HepG2 (cell line): Measurements from ENCODE around the gene STRN3. TPM values are rescaled to one million over a fixed set of nuclear protein-coding genes. Genes with fewer than 3 reads are reported as not detected.

Source experiments
- CEBPB ChIP-seq: IDR thresholded peaks from 2 replicates; pipeline ENCODE4 v1.6.1; 2011; ENCODE audit warnings: low read depth, low read length, improper control_type of control experiment, borderline replicate concordance
- EP300 ChIP-seq, 3 experiments: sonication (generic) in 1 of 3; formaldehyde crosslinking in 1 of 3; IDR thresholded peaks; 2 replicates each; pipeline versions ENCODE4 v1.5.1 to v1.6.1; 2011 to 2020; ENCODE audit warnings: low read depth in 2 of 3, low read length in 2 of 3, borderline replicate concordance in 1 of 3, improper control_type of control experiment in 1 of 3, mild to moderate bottlenecking in 1 of 3, missing genetic modification reagents in 1 of 3, moderate library complexity in 1 of 3
- FOXP1 ChIP-seq, 2 experiments: fragments of 450-650 bp in 1 of 2; IDR thresholded peaks; 2 replicates each; pipeline ENCODE4 v1.6.1; 2017 to 2018; ENCODE audit warnings: antibody characterized with exemption in 1 of 2
- HNRNPLL ChIP-seq: fragments of 200-400 bp; formaldehyde crosslinking; IDR thresholded peaks from 2 replicates; pipeline ENCODE4 v1.6.1; 2017; ENCODE audit warnings: mild to moderate bottlenecking, low read depth, low read length; ENCODE audit not compliant: poor library complexity, severe bottlenecking
- HOXA7 ChIP-seq: sonication (generic); formaldehyde crosslinking; IDR thresholded peaks from 2 replicates; pipeline ENCODE4 v1.8.1; 2022; ENCODE audit warnings: mild to moderate bottlenecking, missing genetic modification reagents, moderate library complexity
- KLF12 ChIP-seq: sonication (generic); formaldehyde crosslinking; IDR thresholded peaks from 2 replicates; pipeline ENCODE4 v1.4.0; 2020; ENCODE audit warnings: missing genetic modification reagents, borderline replicate concordance
- KLF16 ChIP-seq, 2 experiments: sonication (generic) in 1 of 2; formaldehyde crosslinking in 1 of 2; IDR thresholded peaks; 2 replicates each; pipeline versions ENCODE4 v1.6.1 to v1.8.0; 2016 to 2023; ENCODE audit warnings: missing genetic modification reagents in 2 of 2, missing compliant biosample characterization in 1 of 2
- ONECUT2 ChIP-seq: sonication (generic); formaldehyde crosslinking; IDR thresholded peaks from 2 replicates; pipeline ENCODE4 v1.4.0; 2020; ENCODE audit warnings: missing genetic modification reagents
- REL ChIP-seq: sonication (generic); formaldehyde crosslinking; conservative IDR thresholded peaks from 2 replicates; pipeline ENCODE4 v1.8.0; 2022; ENCODE audit warnings: mild to moderate bottlenecking, missing genetic modification reagents, moderate library complexity
- TSC22D2 ChIP-seq: sonication (generic); formaldehyde crosslinking; IDR thresholded peaks from 2 replicates; pipeline ENCODE4 v1.5.1; 2020; ENCODE audit warnings: missing genetic modification reagents, mild to moderate bottlenecking, borderline replicate concordance
- ZBTB42 ChIP-seq: sonication (generic); formaldehyde crosslinking; IDR thresholded peaks from 2 replicates; pipeline ENCODE4 v1.5.0; 2020; ENCODE audit warnings: mild to moderate bottlenecking, missing genetic modification reagents
- ZFP62 ChIP-seq: sonication (generic); formaldehyde crosslinking; IDR thresholded peaks from 2 replicates; pipeline ENCODE4 v1.4.0; 2020; ENCODE audit warnings: missing genetic modification reagents
- ZNF253 ChIP-seq: sonication (generic); formaldehyde crosslinking; IDR thresholded peaks from 2 replicates; pipeline ENCODE4 v1.8.0; 2022; ENCODE audit warnings: mild to moderate bottlenecking, missing genetic modification reagents, borderline replicate concordance
- ZNF720 ChIP-seq: sonication (generic); formaldehyde crosslinking; IDR thresholded peaks from 2 replicates; pipeline ENCODE4 v1.4.0; 2020; ENCODE audit warnings: missing genetic modification reagents
- ZSCAN29 ChIP-seq: sonication (generic); formaldehyde crosslinking; conservative IDR thresholded peaks from 2 replicates; pipeline ENCODE4 v1.4.0; 2020; ENCODE audit warnings: mild to moderate bottlenecking, missing genetic modification reagents
- polyA plus RNA-seq, 8 experiments: library from polyadenylated mRNA; depleted of rRNA in 3 of 8; stranded (reverse) in 7 of 8; unstranded in 1 of 8; fragments of >200 nt; fragmentation: Illumina TruSeq in 4 of 8; extraction: Trizol in 4 of 8; gene quantifications; 2 replicates each; pipeline versions ENCODE4 v1.2.1 to v1.2.3, GENCODE V29; 2011 to 2016; ENCODE audit warnings: low read depth in 4 of 8, missing spikeins in 1 of 8, mixed read lengths in 1 of 8; ENCODE audit not compliant: insufficient read depth in 1 of 8
- total RNA-seq, 5 experiments: library from RNA; depleted of rRNA; stranded (reverse); fragments of >200 nt; fragmentation: Illumina TruSeq; extraction: Trizol; gene quantifications; 2 replicates each; pipeline ENCODE4 v1.2.3, GENCODE V29; 2016; ENCODE audit warnings: low read depth in 1 of 5
- TF ChIP-seq, protein P1 (sequence below): sonication (generic); formaldehyde crosslinking; IDR thresholded peaks from 2 replicates; pipeline ENCODE4 v1.5.1; 2020; ENCODE audit warnings: mild to moderate bottlenecking, missing genetic modification reagents, moderate library complexity
- TF ChIP-seq, protein P2 (sequence below): sonication (generic); formaldehyde crosslinking; IDR thresholded peaks from 2 replicates; pipeline ENCODE4 v1.5.0; 2020; ENCODE audit warnings: missing genetic modification reagents
- TF ChIP-seq, protein P3 (sequence below): sonication (generic); formaldehyde crosslinking; IDR thresholded peaks from 2 replicates; pipeline ENCODE4 v1.4.0; 2020; ENCODE audit warnings: mild to moderate bottlenecking, low read depth, missing genetic modification reagents
- TF ChIP-seq, protein P4 (sequence below): sonication (generic); formaldehyde crosslinking; IDR thresholded peaks from 2 replicates; pipeline ENCODE4 v1.4.0; 2020; ENCODE audit warnings: missing genetic modification reagents
- TF ChIP-seq, protein P5 (sequence below): sonication (generic); formaldehyde crosslinking; IDR thresholded peaks from 2 replicates; pipeline ENCODE4 v1.4.0; 2020; ENCODE audit warnings: missing genetic modification reagents
- TF ChIP-seq, protein P6 (sequence below): sonication (generic); formaldehyde crosslinking; IDR thresholded peaks from 2 replicates; pipeline ENCODE4 v1.5.1; 2020; ENCODE audit warnings: missing genetic modification reagents, mild to moderate bottlenecking, borderline replicate concordance

Gene STRN3
- total and polyA plus RNA-seq, 2 of the 13 experiments (the other 11 are each of a cell fraction or from before 2014, with no cell fraction given): 49.4 to 123 TPM

DNA sequence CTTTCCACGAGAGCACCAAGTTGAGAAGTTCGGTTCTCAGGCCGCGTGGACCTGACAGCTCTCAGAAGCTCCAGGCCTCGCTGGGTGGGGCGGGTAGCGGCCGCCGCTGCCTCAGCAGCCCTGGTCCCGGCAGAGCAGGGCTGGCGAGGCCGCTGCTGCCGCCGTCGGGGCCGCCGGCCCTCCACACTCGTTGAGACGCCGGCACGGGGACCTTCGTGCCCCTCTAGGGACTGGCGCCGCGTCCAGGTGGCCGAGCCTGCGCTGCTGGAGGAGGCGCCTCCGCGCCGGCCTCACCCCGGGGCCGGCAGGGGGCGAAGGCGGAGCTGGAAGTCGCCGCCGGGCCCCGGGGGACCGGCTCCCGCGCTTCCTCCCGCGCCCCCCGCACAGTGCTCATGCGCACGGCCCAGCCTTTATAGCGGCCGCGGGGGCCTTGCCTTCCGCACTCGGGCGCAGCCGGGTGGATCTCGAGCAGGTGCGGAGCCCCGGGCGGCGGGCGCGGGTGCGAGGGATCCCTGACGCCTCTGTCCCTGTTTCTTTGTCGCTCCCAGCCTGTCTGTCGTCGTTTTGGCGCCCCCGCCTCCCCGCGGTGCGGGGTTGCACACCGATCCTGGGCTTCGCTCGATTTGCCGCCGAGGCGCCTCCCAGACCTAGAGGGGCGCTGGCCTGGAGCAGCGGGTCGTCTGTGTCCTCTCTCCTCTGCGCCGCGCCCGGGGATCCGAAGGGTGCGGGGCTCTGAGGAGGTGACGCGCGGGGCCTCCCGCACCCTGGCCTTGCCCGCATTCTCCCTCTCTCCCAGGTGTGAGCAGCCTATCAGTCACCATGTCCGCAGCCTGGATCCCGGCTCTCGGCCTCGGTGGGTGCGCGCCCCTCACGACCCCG lies 151.8 kb downstream of the STRN3 start, which contains the start of gene COCH (continued):
- TF ChIP-seq, protein P1, sequence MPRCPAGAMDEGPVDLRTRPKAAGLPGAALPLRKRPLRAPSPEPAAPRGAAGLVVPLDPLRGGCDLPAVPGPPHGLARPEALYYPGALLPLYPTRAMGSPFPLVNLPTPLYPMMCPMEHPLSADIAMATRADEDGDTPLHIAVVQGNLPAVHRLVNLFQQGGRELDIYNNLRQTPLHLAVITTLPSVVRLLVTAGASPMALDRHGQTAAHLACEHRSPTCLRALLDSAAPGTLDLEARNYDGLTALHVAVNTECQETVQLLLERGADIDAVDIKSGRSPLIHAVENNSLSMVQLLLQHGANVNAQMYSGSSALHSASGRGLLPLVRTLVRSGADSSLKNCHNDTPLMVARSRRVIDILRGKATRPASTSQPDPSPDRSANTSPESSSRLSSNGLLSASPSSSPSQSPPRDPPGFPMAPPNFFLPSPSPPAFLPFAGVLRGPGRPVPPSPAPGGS (CRISPR knock-in tag): peak; percentile 96
- TF ChIP-seq, protein P2, sequence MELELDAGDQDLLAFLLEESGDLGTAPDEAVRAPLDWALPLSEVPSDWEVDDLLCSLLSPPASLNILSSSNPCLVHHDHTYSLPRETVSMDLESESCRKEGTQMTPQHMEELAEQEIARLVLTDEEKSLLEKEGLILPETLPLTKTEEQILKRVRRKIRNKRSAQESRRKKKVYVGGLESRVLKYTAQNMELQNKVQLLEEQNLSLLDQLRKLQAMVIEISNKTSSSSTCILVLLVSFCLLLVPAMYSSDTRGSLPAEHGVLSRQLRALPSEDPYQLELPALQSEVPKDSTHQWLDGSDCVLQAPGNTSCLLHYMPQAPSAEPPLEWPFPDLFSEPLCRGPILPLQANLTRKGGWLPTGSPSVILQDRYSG (CRISPR knock-in tag): peak; percentile 98
- TF ChIP-seq CEBPB (no peak), KLF12 (CRISPR knock-in tag) (peak; percentile 78), ZSCAN29 (CRISPR knock-in tag) (peak; percentile 79; the same call in 1 of the 2 replicates), ONECUT2 (peak; percentile 68), HOXA7 (CRISPR knock-in tag) (no peak), ZNF253 (CRISPR knock-in tag) (peak; percentile 77; the same call in 1 of the 2 replicates), KLF16 (CRISPR knock-in tag; IDR thresholded peaks at IDR 0.05) (peak; percentile 41 to 88; a peak in 3 of 4 replicates), ZBTB42 (0 out of 2 replicates have a peak, but pooled peaks have one; percentile 56), REL (CRISPR knock-in tag) (peak; percentile 93), ZFP62 (CRISPR knock-in tag) (no peak), FOXP1 (IDR thresholded peaks at IDR 0.05) (no peak), FOXP1 (CRISPR knock-in tag; IDR thresholded peaks at IDR 0.05) (no peak), HNRNPLL (peak; percentile 94), ZNF720 (no peak), TSC22D2 (CRISPR knock-in tag) (peak; percentile 87; the same call in 1 of the 2 replicates), EP300 (IDR thresholded peaks at IDR 0.05; ENCODE audit: low read depth in 2 of 2, low read length in 2 of 2) (peak in 1 of 2 experiments; percentile 31; a peak in 1 of 4 replicates), EP300 (CRISPR knock-in tag; IDR thresholded peaks at IDR 0.05; ENCODE audit: borderline replicate concordance) (peak; percentile 3; the same call in 1 of the 2 replicates)
- TF ChIP-seq, protein P3, sequence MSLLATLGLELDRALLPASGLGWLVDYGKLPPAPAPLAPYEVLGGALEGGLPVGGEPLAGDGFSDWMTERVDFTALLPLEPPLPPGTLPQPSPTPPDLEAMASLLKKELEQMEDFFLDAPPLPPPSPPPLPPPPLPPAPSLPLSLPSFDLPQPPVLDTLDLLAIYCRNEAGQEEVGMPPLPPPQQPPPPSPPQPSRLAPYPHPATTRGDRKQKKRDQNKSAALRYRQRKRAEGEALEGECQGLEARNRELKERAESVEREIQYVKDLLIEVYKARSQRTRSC (CRISPR knock-in tag): no peak
- TF ChIP-seq, protein P4, sequence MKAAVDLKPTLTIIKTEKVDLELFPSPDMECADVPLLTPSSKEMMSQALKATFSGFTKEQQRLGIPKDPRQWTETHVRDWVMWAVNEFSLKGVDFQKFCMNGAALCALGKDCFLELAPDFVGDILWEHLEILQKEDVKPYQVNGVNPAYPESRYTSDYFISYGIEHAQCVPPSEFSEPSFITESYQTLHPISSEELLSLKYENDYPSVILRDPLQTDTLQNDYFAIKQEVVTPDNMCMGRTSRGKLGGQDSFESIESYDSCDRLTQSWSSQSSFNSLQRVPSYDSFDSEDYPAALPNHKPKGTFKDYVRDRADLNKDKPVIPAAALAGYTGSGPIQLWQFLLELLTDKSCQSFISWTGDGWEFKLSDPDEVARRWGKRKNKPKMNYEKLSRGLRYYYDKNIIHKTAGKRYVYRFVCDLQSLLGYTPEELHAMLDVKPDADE (CRISPR knock-in tag): peak; percentile 80; the same call in 1 of the 2 replicates
- TF ChIP-seq, protein P5, sequence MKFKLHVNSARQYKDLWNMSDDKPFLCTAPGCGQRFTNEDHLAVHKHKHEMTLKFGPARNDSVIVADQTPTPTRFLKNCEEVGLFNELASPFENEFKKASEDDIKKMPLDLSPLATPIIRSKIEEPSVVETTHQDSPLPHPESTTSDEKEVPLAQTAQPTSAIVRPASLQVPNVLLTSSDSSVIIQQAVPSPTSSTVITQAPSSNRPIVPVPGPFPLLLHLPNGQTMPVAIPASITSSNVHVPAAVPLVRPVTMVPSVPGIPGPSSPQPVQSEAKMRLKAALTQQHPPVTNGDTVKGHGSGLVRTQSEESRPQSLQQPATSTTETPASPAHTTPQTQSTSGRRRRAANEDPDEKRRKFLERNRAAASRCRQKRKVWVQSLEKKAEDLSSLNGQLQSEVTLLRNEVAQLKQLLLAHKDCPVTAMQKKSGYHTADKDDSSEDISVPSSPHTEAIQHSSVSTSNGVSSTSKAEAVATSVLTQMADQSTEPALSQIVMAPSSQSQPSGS (CRISPR knock-in tag): 0 out of 2 replicates have a peak, but pooled peaks have one; percentile 18
- TF ChIP-seq, protein P6, sequence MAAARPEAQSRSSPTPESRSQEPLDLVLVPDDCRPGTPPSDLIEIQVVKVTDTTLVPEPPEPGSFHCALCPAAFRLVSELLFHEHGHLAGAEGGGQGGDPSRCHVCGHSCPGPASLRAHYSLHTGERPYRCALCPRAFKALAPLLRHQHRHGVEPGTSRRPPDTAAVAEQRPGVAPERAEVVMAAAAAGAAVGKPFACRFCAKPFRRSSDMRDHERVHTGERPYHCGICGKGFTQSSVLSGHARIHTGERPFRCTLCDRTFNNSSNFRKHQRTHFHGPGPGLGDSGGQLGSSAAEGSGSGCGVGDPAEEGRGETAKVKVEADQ (CRISPR knock-in tag): peak; percentile 95
